ENCODE measurements around the gene ZNF831.

The ZNF831 gene

GRCh38 chr20:59179988-59180387, 16.4 kb downstream of the ZNF831 start:
- Histone ChIP-seq H2BK120ac (ENCODE audit: low read depth, low read length) (no peak overlapping the region), H3K9ac (ENCODE audit: low read depth, low read length, poor library complexity) (no peak overlapping the region), H2AK5ac (ENCODE audit: low read depth, low read length) (no peak overlapping the region), H3K27me3 (ENCODE audit: control insufficient read depth in 3 of 3, insufficient read depth in 3 of 3, low read depth in 1 of 3, low read length in 3 of 3) (no peaks in the 10 kb centered on the region), H2BK5ac (ENCODE audit: low read length) (no peak overlapping the region), H3K27ac (replicated peaks; ENCODE audit: low read length) (no peak overlapping the region), H3K36me3 (replicated peaks in 1 of 2; ENCODE audit: control insufficient read depth in 2 of 2, insufficient read depth in 2 of 2, low read length in 2 of 2) (no peaks in the 10 kb centered on the region), H3K4me1 (ENCODE audit: control insufficient read depth in 2 of 2, insufficient read depth in 1 of 2, low read depth in 1 of 2, low read length in 2 of 2) (peaks cover 0 to 3% of the 10 kb centered on the region in 2 donors), H3K18ac (ENCODE audit: low read length) (no peak overlapping the region), H4K91ac (ENCODE audit: low read depth, low read length, poor library complexity) (no peak overlapping the region), H2BK15ac (ENCODE audit: low read length) (no peak overlapping the region), H3K23ac (ENCODE audit: low read depth, low read length, poor library complexity) (no peak overlapping the region), H3K9me3 (replicated peaks in 1 of 2; ENCODE audit: control insufficient read depth in 2 of 2, insufficient read depth in 1 of 2, low read depth in 1 of 2, low read length in 2 of 2) (peaks cover 0 to 2% of the 10 kb centered on the region in 2 donors), H3K4me3 (ENCODE audit: low read length in 2 of 2) (no peak overlapping the region), H3K79me1 (ENCODE audit: low read depth, low read length) (no peaks in the 10 kb centered on the region), H3K4me2 (ENCODE audit: insufficient read depth, low read length, poor library complexity, severe bottlenecking) (no peak overlapping the region), H4K8ac (ENCODE audit: low read depth, low read length) (no peak overlapping the region), H3K4ac (ENCODE audit: low read length) (no peak overlapping the region), H3K14ac (ENCODE audit: low read length) (no peak overlapping the region), H2AFZ (ENCODE audit: low read length) (no peak overlapping the region), H2BK12ac (ENCODE audit: low read length) (no peak overlapping the region)
- no CpG with 5 or more reads among the region's 5 CpGs for WGBS, 2 donors (ENCODE audit: extremely low coverage in 2 of 2, insufficient read length in 2 of 2, insufficient replicate concordance in 1 of 2)
- no peak for DNase-seq (ENCODE audit: low spot score)

GRCh38 chr20:59181936-59182335, 18.3 kb downstream of the ZNF831 start:
- H3K4me1 ChIP-seq (ENCODE audit: control insufficient read depth in 2 of 2, insufficient read depth in 1 of 2, low read depth in 1 of 2, low read length in 2 of 2) = peaks cover 0 to 12% of the 10 kb centered on the region in 2 donors
- no peak overlapping the region for H3K27ac ChIP-seq (replicated peaks; ENCODE audit: low read length)
- H2BK12ac ChIP-seq (ENCODE audit: low read length) = no peak overlapping the region
- no peak overlapping the region for H2BK120ac ChIP-seq (ENCODE audit: low read depth, low read length)
- no peak overlapping the region for H2BK5ac ChIP-seq (ENCODE audit: low read length)
- H4K8ac ChIP-seq (ENCODE audit: low read depth, low read length) = no peak overlapping the region
- peak overlapping the region; percentile 44 for H3K18ac ChIP-seq (ENCODE audit: low read length)
- no peak overlapping the region for H3K4me3 ChIP-seq (ENCODE audit: low read length in 2 of 2)
- no peak overlapping the region for H3K9ac ChIP-seq (ENCODE audit: low read depth, low read length, poor library complexity)
- WGBS, 2 donors (ENCODE audit: extremely low coverage in 2 of 2, insufficient read length in 2 of 2, insufficient replicate concordance in 1 of 2) = no CpG with 5 or more reads among the region's 2 CpGs
- H3K23ac ChIP-seq (ENCODE audit: low read depth, low read length, poor library complexity) = no peak overlapping the region
- H4K91ac ChIP-seq (ENCODE audit: low read depth, low read length, poor library complexity) = no peak overlapping the region
- no peaks in the 10 kb centered on the region for H3K79me1 ChIP-seq (ENCODE audit: low read depth, low read length)
- H2AK5ac ChIP-seq (ENCODE audit: low read depth, low read length) = no peak overlapping the region
- no peak overlapping the region for H3K14ac ChIP-seq (ENCODE audit: low read length)
- no peak overlapping the region for H3K4ac ChIP-seq (ENCODE audit: low read length)
- H3K36me3 ChIP-seq (replicated peaks in 1 of 2; ENCODE audit: control insufficient read depth in 2 of 2, insufficient read depth in 2 of 2, low read length in 2 of 2) = no peaks in the 10 kb centered on the region
- no peak for DNase-seq (ENCODE audit: low spot score)
- no peak overlapping the region for H2BK15ac ChIP-seq (ENCODE audit: low read length)
- peaks cover 0 to 12% (median 0%) of the 10 kb centered on the region in 3 experiments for H3K27me3 ChIP-seq (ENCODE audit: control insufficient read depth in 3 of 3, insufficient read depth in 3 of 3, low read depth in 1 of 3, low read length in 3 of 3)
- no peak overlapping the region for H3K4me2 ChIP-seq (ENCODE audit: insufficient read depth, low read length, poor library complexity, severe bottlenecking)
- H2AFZ ChIP-seq (ENCODE audit: low read length) = no peak overlapping the region
- peaks cover 0 to 2% of the 10 kb centered on the region in 2 donors for H3K9me3 ChIP-seq (replicated peaks in 1 of 2; ENCODE audit: control insufficient read depth in 2 of 2, insufficient read depth in 1 of 2, low read depth in 1 of 2, low read length in 2 of 2)

GRCh38 chr20:59182401-59183044, 18.9 kb downstream of the ZNF831 start:
- Histone ChIP-seq H2BK15ac (ENCODE audit: low read length) (no peak overlapping the region), H2AFZ (ENCODE audit: low read length) (no peak overlapping the region), H2BK12ac (ENCODE audit: low read length) (no peak overlapping the region), H3K4ac (ENCODE audit: low read length) (peak overlapping the region; percentile 38), H3K79me1 (ENCODE audit: low read depth, low read length) (no peaks in the 10 kb centered on the region), H3K9me3 (replicated peaks in 1 of 2; ENCODE audit: control insufficient read depth in 2 of 2, insufficient read depth in 1 of 2, low read depth in 1 of 2, low read length in 2 of 2) (peaks cover 0 to 2% of the 10 kb centered on the region in 2 donors), H3K23ac (ENCODE audit: low read depth, low read length, poor library complexity) (no peak overlapping the region), H4K8ac (ENCODE audit: low read depth, low read length) (no peak overlapping the region), H3K9ac (ENCODE audit: low read depth, low read length, poor library complexity) (no peak overlapping the region), H2BK120ac (ENCODE audit: low read depth, low read length) (no peak overlapping the region), H3K18ac (ENCODE audit: low read length) (no peak overlapping the region), H2AK5ac (ENCODE audit: low read depth, low read length) (no peak overlapping the region), H3K36me3 (replicated peaks in 1 of 2; ENCODE audit: control insufficient read depth in 2 of 2, insufficient read depth in 2 of 2, low read length in 2 of 2) (no peaks in the 10 kb centered on the region), H3K27ac (replicated peaks; ENCODE audit: low read length) (no peak overlapping the region), H2BK5ac (ENCODE audit: low read length) (no peak overlapping the region), H4K91ac (ENCODE audit: low read depth, low read length, poor library complexity) (no peak overlapping the region), H3K4me2 (ENCODE audit: insufficient read depth, low read length, poor library complexity, severe bottlenecking) (no peak overlapping the region), H3K14ac (ENCODE audit: low read length) (peak overlapping the region; percentile 84), H3K4me1 (ENCODE audit: control insufficient read depth in 2 of 2, insufficient read depth in 1 of 2, low read depth in 1 of 2, low read length in 2 of 2) (peaks cover 0 to 12% of the 10 kb centered on the region in 2 donors), H3K27me3 (ENCODE audit: control insufficient read depth in 3 of 3, insufficient read depth in 3 of 3, low read depth in 1 of 3, low read length in 3 of 3) (peaks cover 0 to 12% (median 0%) of the 10 kb centered on the region in 3 experiments), H3K4me3 (ENCODE audit: low read length in 2 of 2) (no peak overlapping the region)
- WGBS, 2 donors (ENCODE audit: extremely low coverage in 2 of 2, insufficient read length in 2 of 2, insufficient replicate concordance in 1 of 2) = no CpG with 5 or more reads among the region's 7 CpGs
- DNase-seq (ENCODE audit: low spot score) = no peak

- H4K91ac ChIP-seq (ENCODE audit: low read depth, low read length, poor library complexity) = no peak overlapping the region
- no peak overlapping the region for H3K27ac ChIP-seq (replicated peaks; ENCODE audit: low read length)
- H3K4me2 ChIP-seq (ENCODE audit: insufficient read depth, low read length, poor library complexity, severe bottlenecking) = no peak overlapping the region
- H2BK12ac ChIP-seq (ENCODE audit: low read length) = no peak overlapping the region
- no peak overlapping the region for H3K14ac ChIP-seq (ENCODE audit: low read length)
- no peak for DNase-seq (ENCODE audit: low spot score)
- no peaks in the 10 kb centered on the region for H3K79me1 ChIP-seq (ENCODE audit: low read depth, low read length)
- no peak overlapping the region for H2BK5ac ChIP-seq (ENCODE audit: low read length)
- H2BK15ac ChIP-seq (ENCODE audit: low read length) = no peak overlapping the region
- no peak overlapping the region for H3K9ac ChIP-seq (ENCODE audit: low read depth, low read length, poor library complexity)
- no peak overlapping the region for H3K18ac ChIP-seq (ENCODE audit: low read length)
- no peak overlapping the region for H2AK5ac ChIP-seq (ENCODE audit: low read depth, low read length)
- H4K8ac ChIP-seq (ENCODE audit: low read depth, low read length) = no peak overlapping the region
- H3K23ac ChIP-seq (ENCODE audit: low read depth, low read length, poor library complexity) = no peak overlapping the region
- H2BK120ac ChIP-seq (ENCODE audit: low read depth, low read length) = no peak overlapping the region
- H3K9me3 ChIP-seq (replicated peaks in 1 of 2; ENCODE audit: control insufficient read depth in 2 of 2, insufficient read depth in 1 of 2, low read depth in 1 of 2, low read length in 2 of 2) = peaks cover 0 to 2% of the 10 kb centered on the region in 2 donors
- H3K36me3 ChIP-seq (replicated peaks in 1 of 2; ENCODE audit: control insufficient read depth in 2 of 2, insufficient read depth in 2 of 2, low read length in 2 of 2) = no peaks in the 10 kb centered on the region
- peaks cover 0 to 12% of the 10 kb centered on the region in 2 donors for H3K4me1 ChIP-seq (ENCODE audit: control insufficient read depth in 2 of 2, insufficient read depth in 1 of 2, low read depth in 1 of 2, low read length in 2 of 2)
- H2AFZ ChIP-seq (ENCODE audit: low read length) = no peak overlapping the region
- H3K4ac ChIP-seq (ENCODE audit: low read length) = no peak overlapping the region
- no peak overlapping the region for H3K4me3 ChIP-seq (ENCODE audit: low read length in 2 of 2)
- peaks cover 0 to 12% (median 0%) of the 10 kb centered on the region in 3 experiments for H3K27me3 ChIP-seq (ENCODE audit: control insufficient read depth in 3 of 3, insufficient read depth in 3 of 3, low read depth in 1 of 3, low read length in 3 of 3)
Measured at GRCh38 chr20:59183751-59184150, 20.1 kb downstream of the ZNF831 start.
